ENCODE measurements around the gene MYH9. TPM values are rescaled to one million over a fixed set of nuclear protein-coding genes. Genes with fewer than 3 reads are reported as not detected.

MYH9 gene
- total and polyA plus RNA-seq, 4 donors = 32.3 to 150 (median 98.7) TPM

GRCh38 chr22:36351921-36352802 is 35.6 kb downstream of the MYH9 start:
- Histone ChIP-seq H3K36me3 (ENCODE audit: control insufficient read depth in 4 of 4, insufficient read depth in 3 of 4, low read depth in 1 of 4, low read length in 3 of 4) (peaks cover 0 to 2% (median 2%) of the 10 kb centered on the region in 4 donors), H3K27ac (ENCODE audit: low read depth in 1 of 2, low read length in 2 of 2) (peak overlapping the region; percentile 94 to 98), H3K9me3 (ENCODE audit: control insufficient read depth in 4 of 4, low read length in 3 of 4) (no peaks in the 10 kb centered on the region), H3K27me3 (ENCODE audit: control insufficient read depth in 4 of 4, insufficient read depth in 4 of 4, low read length in 3 of 4) (no peaks in the 10 kb centered on the region), H3K9ac (ENCODE audit: low read depth in 1 of 2, low read length in 2 of 2) (peak overlapping the region; percentile 40 to 66), H3K4me3 (ENCODE audit: low read depth in 1 of 3, low read length in 3 of 3) (peak overlapping the region in 1 of 3 donors; percentile 22), H3K4me1 (ENCODE audit: control insufficient read depth in 4 of 4, insufficient read depth in 4 of 4, low read length in 3 of 4) (peaks cover 28 to 66% (median 54%) of the 10 kb centered on the region in 4 donors)
- WGBS = 24% methylated on average over 22 of the region's 22 CpGs
- TF ChIP-seq RAD21 (IDR thresholded peaks at IDR 0.05) (peak; percentile 14 to 28), FOXA2 (IDR thresholded peaks at IDR 0.05) (peak; percentile 24), FOXA1 (IDR thresholded peaks at IDR 0.05) (no peak), NR2F2 (IDR thresholded peaks at IDR 0.05) (no peak), HNF4A (conservative IDR thresholded peaks at IDR 0.05) (peak in 1 of 2 donors; percentile 70), REST (IDR thresholded peaks at IDR 0.05) (peak; percentile 54), ZBTB33 (IDR thresholded peaks at IDR 0.05) (no peak), CTCF (IDR thresholded peaks at IDR 0.05; ENCODE audit: low read depth, low read length, missing input control) (no peak), HNF4G (IDR thresholded peaks at IDR 0.05) (no peak), RXRA (IDR thresholded peaks at IDR 0.05) (peak; percentile 56 to 89), MAX (IDR thresholded peaks at IDR 0.05) (peak; percentile 87), GABPA (IDR thresholded peaks at IDR 0.05 in 1 of 2, conservative IDR thresholded peaks at IDR 0.05 in 1 of 2) (peak in 1 of 2 donors; percentile 3), YY1 (IDR thresholded peaks at IDR 0.05) (peak; percentile 53), TAF1 (conservative IDR thresholded peaks at IDR 0.05) (peak; percentile 54), EGR1 (IDR thresholded peaks at IDR 0.05; ENCODE audit: low read depth in 2 of 2) (no peak), SP1 (IDR thresholded peaks at IDR 0.05) (peak; percentile 53), ATF3 (IDR thresholded peaks at IDR 0.05) (no peak), JUND (IDR thresholded peaks at IDR 0.05) (peak in 1 of 2 donors; percentile 78)
- DNase-seq (ENCODE audit: low spot score) = no peak
